Erythroblast (primary cell): ENCODE measurements around the gene SHROOM1.

ENCODE experiments used
- DNase-seq, 2 experiments: peaks; one replicate each; lab custom pipeline; 2025; lab: John Stamatoyannopoulos, UW
- GATA1 ChIP-seq: IDR thresholded peaks from 2 replicates; pipeline ENCODE4 v1.6.1; 2011; ENCODE audit warnings: low read depth, mild to moderate bottlenecking, control low read depth, low read length, moderate library complexity
- POLR2A ChIP-seq: IDR thresholded peaks from 2 replicates; pipeline ENCODE4 v1.6.1; 2011; ENCODE audit warnings: mild to moderate bottlenecking, low read length

Gene SHROOM1

GRCh38 chr5:132830436-132831094, at the start of gene SHROOM1:
Gene SHROOM1, minus strand, starts transcription at chr5:132830647. Its CDS starts 4,507 bp downstream, at chr5:132826140.
- TF ChIP-seq GATA1 (no peak), POLR2A (no peak)
- peak; percentile 50 to 57 for DNase-seq

DNA sequence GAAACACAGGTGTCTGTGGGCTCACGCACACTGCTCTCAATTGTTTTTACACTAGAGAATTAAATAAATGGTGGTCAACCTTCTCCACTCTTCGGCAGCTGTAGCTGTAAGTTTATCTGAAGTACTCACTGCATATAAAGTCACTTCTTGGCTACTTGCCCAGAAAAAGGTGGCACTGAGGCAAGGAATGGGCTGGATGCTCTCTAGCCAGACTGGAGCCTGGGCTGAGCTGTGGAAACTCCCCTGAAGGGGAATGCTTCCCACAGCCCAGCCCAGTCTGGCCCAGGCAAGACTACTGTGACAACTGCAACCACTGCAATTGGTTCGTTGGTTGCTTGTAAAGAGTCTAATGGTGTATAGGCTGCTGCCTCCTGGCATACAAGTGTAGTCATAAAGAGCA, 47.5 kb upstream of the SHROOM1 start:
- DNase-seq = peak; percentile 65 to 70
- no peak for TF ChIP-seq GATA1
- no peak for TF ChIP-seq POLR2A

- TF ChIP-seq GATA1 = no peak
- TF ChIP-seq POLR2A = no peak
- no peak for DNase-seq
Observed at GRCh38 chr5:132877466-132877865, 47.0 kb upstream of the SHROOM1 start.

GRCh38 chr5:132876020-132876759, 45.7 kb upstream of the SHROOM1 start:
- TF ChIP-seq GATA1 = no peak
- TF ChIP-seq POLR2A = no peak
- no peak for DNase-seq

DNA sequence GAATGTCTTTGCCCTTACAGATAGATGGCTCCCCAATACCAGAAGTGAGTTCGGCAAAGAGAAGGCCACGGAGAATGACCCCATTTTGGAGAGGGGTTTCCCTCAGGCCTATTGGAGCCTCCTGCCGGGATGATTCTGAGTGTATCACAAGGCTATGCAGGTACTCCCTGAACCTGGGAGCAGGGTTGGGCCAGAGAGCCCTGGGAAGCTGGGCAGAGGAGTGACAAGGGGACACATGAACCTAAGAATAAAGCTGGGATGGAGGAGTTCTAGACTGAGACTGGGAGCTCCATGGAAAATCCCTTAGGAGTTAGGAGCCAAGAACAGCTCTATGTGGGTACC, 43.5 kb upstream of the SHROOM1 start:
- DNase-seq = no peak
- TF ChIP-seq POLR2A (no peak), GATA1 (no peak)

DNA sequence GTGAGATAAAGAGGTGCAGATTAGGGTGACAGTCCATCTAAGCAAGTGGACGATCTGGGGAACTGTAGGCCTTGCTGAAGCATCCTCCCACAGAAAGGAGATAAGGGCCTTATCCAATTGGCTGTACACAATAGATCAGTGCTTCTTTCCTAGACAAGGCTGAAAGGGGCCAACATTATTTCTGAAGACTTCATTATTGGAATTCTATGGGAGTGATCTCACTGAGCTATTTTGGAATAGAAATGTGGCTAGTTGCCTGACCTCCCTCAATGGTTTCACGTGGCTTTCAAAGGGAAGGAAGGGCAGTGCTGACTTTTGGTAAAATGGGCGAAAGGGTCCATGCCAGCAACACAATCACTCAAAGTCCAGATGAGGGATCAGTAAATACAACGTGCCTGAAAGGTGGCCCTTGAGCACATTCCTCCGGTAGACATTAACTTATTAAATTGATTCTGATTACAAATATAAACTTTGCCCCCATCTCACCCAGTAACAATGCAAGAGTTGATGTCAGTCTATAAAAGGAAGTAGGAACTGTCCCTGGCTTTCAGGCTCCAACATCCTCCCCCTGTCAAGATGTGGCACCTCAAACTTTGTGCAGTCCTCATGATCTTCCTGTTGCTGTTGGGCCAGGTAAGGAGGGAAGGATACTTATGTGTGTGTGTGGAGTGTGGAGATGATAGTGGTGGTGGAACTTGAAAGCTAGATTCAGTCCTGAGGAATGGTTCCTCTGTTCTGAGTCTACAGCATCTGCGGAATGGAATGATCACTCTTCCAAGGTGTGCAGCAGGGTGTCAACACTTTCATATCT, 42.9 kb upstream of the SHROOM1 start, which contains the start of gene LEAP2:
LEAP2 (plus strand) TSS at position 550 of the 811 bp plus-strand sequence; CDS start at position 577, 27 bp downstream.
- peak; percentile 34 to 70 for DNase-seq
- TF ChIP-seq GATA1 (no peak), POLR2A (no peak)

GRCh38 chr5:132872788-132873118, 42.3 kb upstream of the SHROOM1 start:
- no peak for DNase-seq
- no peak for TF ChIP-seq POLR2A
- no peak for TF ChIP-seq GATA1

GRCh38 chr5:132871459-132872284, 41.2 kb upstream of the SHROOM1 start:
- TF ChIP-seq GATA1 = no peak
- TF ChIP-seq POLR2A = no peak
- DNase-seq = no peak

DNA sequence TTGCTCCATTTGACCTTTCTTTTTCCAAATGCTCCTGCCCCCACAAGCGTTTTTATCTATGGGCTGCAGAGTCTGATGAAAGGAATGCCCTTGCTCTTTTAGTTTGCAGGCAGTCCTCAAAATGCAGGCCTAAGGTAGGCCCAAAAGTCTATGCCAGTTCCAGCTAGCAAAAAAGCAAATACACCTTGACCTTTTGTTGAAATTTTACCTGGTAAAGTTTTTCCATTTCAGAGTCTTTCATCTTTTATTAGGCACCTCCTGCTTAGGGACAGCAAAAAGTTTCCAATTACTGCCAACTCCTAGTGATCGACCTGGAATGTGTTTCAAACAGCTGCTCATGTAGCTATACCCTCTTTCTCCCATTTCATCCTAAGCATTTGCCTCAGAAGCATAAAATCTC, 40.4 kb upstream of the SHROOM1 start:
- no peak for DNase-seq
- no peak for TF ChIP-seq GATA1
- no peak for TF ChIP-seq POLR2A

DNA sequence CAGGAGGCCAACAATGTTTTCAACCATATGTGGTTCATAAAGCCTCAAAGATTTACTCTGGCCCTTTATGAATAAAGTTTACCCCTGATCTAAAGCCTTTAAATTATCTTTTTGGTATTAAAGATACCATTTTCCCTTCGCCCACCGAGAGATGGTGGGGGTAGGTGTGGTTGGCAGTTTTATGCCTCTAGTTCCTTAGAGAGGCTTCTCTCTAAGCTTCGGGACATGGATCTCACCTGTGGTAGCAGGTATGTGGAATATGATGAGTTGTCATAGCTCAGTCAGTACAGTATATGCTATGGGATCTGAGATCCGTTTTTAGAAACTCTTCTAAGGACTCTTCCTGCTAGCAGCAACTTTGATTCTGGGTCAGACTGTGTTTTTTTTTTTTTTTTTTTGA, 38.3 kb upstream of the SHROOM1 start:
- DNase-seq = no peak
- TF ChIP-seq POLR2A (no peak), GATA1 (no peak)

- no peak for TF ChIP-seq GATA1
- TF ChIP-seq POLR2A = no peak
- DNase-seq = no peak
Observed at GRCh38 chr5:132867046-132867451, 36.6 kb upstream of the SHROOM1 start.

DNA sequence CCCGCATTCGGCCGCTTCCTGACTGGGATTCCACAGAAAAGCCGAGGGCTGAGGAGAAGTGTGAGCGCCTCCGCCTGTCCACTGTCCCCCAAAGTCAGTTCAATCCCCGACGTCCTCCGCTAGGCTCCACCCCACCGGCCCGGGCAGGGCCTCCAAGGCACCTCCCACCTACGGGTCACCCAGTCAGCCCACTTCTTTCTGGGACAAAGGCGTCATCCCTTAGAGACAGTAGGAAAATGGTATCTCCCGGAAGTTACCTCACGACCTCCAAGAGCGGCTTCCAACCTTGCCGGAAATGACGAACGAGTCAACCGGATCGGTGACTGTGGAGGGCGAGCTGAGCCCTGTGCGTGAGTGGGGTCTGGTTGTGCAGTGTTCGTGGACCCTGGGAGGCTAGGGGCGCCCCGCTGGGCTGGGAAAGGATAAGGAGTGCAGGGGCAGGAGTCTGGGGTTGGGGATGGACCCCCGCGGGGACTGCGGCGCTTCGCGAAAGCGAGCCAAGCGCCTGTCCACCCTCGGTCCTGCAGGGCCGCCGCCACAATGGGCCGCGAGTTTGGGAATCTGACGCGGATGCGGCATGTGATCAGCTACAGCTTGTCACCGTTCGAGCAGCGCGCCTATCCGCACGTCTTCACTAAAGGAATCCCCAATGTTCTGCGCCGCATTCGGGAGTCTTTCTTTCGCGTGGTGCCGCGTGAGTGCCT, 36.0 kb upstream of the SHROOM1 start, which contains the start of the genes GDF9 and UQCRQ:
GDF9 (minus strand) TSS at position 128 of the 704 bp plus-strand sequence. CDS start 1,936 bp downstream, outside the sequence.
UQCRQ (plus strand) TSS at position 301 of the 704 bp plus-strand sequence; CDS start at position 541, 240 bp downstream.
- DNase-seq = peak; percentile 99 to 100
- TF ChIP-seq POLR2A (peak; percentile 99), GATA1 (no peak)
